Mesodermal cell (in vitro differentiated cells): Measurements from ENCODE around the gene PTGIS. TPM values are rescaled to one million over a fixed set of nuclear protein-coding genes. Genes with fewer than 3 reads are reported as not detected.
"Not testable (repeated sequence)": the region's sequence is repeated elsewhere in the genome, so short reads cannot be mapped to it uniquely, and the experiment has no call there.

ENCODE experiments used
- H3K27ac ChIP-seq: 2 replicates; pipeline ENCODE4 v1.7.0; 2013; ENCODE audit warnings: mild to moderate bottlenecking, low read depth, low read length, moderate library complexity; ENCODE audit not compliant: severe bottlenecking
- H3K36me3 ChIP-seq: 2 replicates; pipeline ENCODE4 v1.7.1; 2013; ENCODE audit warnings: mild to moderate bottlenecking, low read length, moderate library complexity; ENCODE audit not compliant: control insufficient read depth, insufficient read depth
- H3K4me1 ChIP-seq: one replicate; pipeline ENCODE4 v1.7.1; 2013; ENCODE audit warnings: mild to moderate bottlenecking, low read length; ENCODE audit not compliant: insufficient read depth, control insufficient read depth, poor library complexity, severe bottlenecking
- H3K4me3 ChIP-seq: 2 replicates; pipeline ENCODE4 v1.7.0; 2013; ENCODE audit warnings: low read length, control low read depth, mild to moderate bottlenecking; ENCODE audit not compliant: insufficient read depth, poor library complexity, severe bottlenecking; ENCODE audit errors: extremely low read depth
- H3K9me3 ChIP-seq: 2 replicates; pipeline ENCODE4 v1.7.1; 2013; ENCODE audit warnings: mild to moderate bottlenecking, low read length, moderate library complexity; ENCODE audit not compliant: control insufficient read depth
- WGBS, 2 experiments: methylation state at CpG; one replicate each; pipeline ENCODE4 v1.1.5; 2013; ENCODE audit warnings: missing lambda C conversion rate in 2 of 2; ENCODE audit not compliant: insufficient coverage in 2 of 2; 5-methylcytosine and 5-hydroxymethylcytosine counted together
- polyA plus RNA-seq, 2 experiments: library from polyadenylated mRNA; stranded (reverse); fragments of 50-300 nt; gene quantifications; one replicate each; pipeline ENCODE4 v1.2.3, GENCODE V29; 2013

Gene PTGIS
- polyA plus RNA-seq (2013, experiment 1 of 2) = 10.0 TPM
- polyA plus RNA-seq (2013, experiment 2 of 2) = 9.5 TPM

- no peaks in the 10 kb centered on the region for H3K36me3 ChIP-seq
- H3K4me1 ChIP-seq = peaks cover 8% of the 10 kb centered on the region
- WGBS, 2 experiments = 2 to 11% methylated on average over 30 to 42 of the region's 70 CpGs
- peak within 1 kb of the TSS; percentile 36 for H3K27ac ChIP-seq
- H3K4me3 ChIP-seq = peak within 1 kb of the TSS; percentile 55
- H3K9me3 ChIP-seq = no peaks in the 10 kb centered on the region
Measured at GRCh38 chr20:49567421-49568277, at the start of gene PTGIS. PTGIS (minus strand) TSS chr20:49568137; CDS start chr20:49568116, 21 bp downstream.

GRCh38 chr20:49617394-49617793 lies 49.5 kb upstream of the PTGIS start:
- not testable (repeated sequence) for H3K9me3 ChIP-seq, H3K4me3 ChIP-seq, H3K27ac ChIP-seq, H3K36me3 ChIP-seq, H3K4me1 ChIP-seq
- 60 to 67% methylated on average over 1 of the region's 3 CpGs for WGBS, 2 experiments

GRCh38 chr20:49616154-49617007 lies 48.4 kb upstream of the PTGIS start:
- no peaks in the 10 kb centered on the region for H3K36me3 ChIP-seq
- no peak overlapping the region for H3K4me3 ChIP-seq
- peaks cover under 1% of the 10 kb centered on the region for H3K4me1 ChIP-seq
- H3K9me3 ChIP-seq = no peaks in the 10 kb centered on the region
- 87 to 90% methylated on average over 9 to 10 of the region's 11 CpGs for WGBS, 2 experiments
- no peak overlapping the region for H3K27ac ChIP-seq

GRCh38 chr20:49615401-49616153 lies 47.6 kb upstream of the PTGIS start:
- H3K4me1 ChIP-seq = peaks cover 2% of the 10 kb centered on the region
- WGBS, 2 experiments = 86 to 87% methylated on average over 13 to 14 of the region's 15 CpGs
- no peaks in the 10 kb centered on the region for H3K9me3 ChIP-seq
- no peak overlapping the region for H3K27ac ChIP-seq
- H3K36me3 ChIP-seq = no peaks in the 10 kb centered on the region
- H3K4me3 ChIP-seq = no peak overlapping the region

- H3K27ac ChIP-seq, H3K4me1 ChIP-seq, H3K9me3 ChIP-seq, H3K36me3 ChIP-seq, H3K4me3 ChIP-seq: not testable (repeated sequence)
- WGBS, 2 experiments = 90 to 93% methylated on average over 6 to 7 of the region's 8 CpGs
Measured at GRCh38 chr20:49615051-49615400, 47.1 kb upstream of the PTGIS start.

- WGBS, 2 experiments = 77 to 90% methylated on average over 5 to 9 of the region's 13 CpGs
- Histone ChIP-seq H3K4me3 (no peak overlapping the region), H3K4me1 (peaks cover 2% of the 10 kb centered on the region), H3K36me3 (no peaks in the 10 kb centered on the region), H3K9me3 (no peaks in the 10 kb centered on the region), H3K27ac (no peak overlapping the region)
Measured at GRCh38 chr20:49614338-49615050, 46.6 kb upstream of the PTGIS start.

GRCh38 chr20:49612127-49612738 lies 44.3 kb upstream of the PTGIS start:
- Histone ChIP-seq H3K4me1 (peaks cover 2% of the 10 kb centered on the region), H3K9me3 (no peaks in the 10 kb centered on the region), H3K4me3 (no peak overlapping the region), H3K36me3 (no peaks in the 10 kb centered on the region), H3K27ac (no peak overlapping the region)
- WGBS, 2 experiments = 93% methylated on average over 6 of the region's 6 CpGs

GRCh38 chr20:49611539-49612126 lies 43.7 kb upstream of the PTGIS start:
- H3K9me3 ChIP-seq, H3K27ac ChIP-seq, H3K36me3 ChIP-seq, H3K4me1 ChIP-seq, H3K4me3 ChIP-seq: not testable (repeated sequence)
- WGBS, 2 experiments = 82 to 88% methylated on average over 3 of the region's 6 CpGs

GRCh38 chr20:49610691-49611538 lies 43.0 kb upstream of the PTGIS start:
- Histone ChIP-seq H3K27ac (no peak overlapping the region), H3K4me3 (peak overlapping the region; percentile 22), H3K9me3 (no peaks in the 10 kb centered on the region), H3K4me1 (peaks cover 2% of the 10 kb centered on the region), H3K36me3 (no peaks in the 10 kb centered on the region)
- 17 to 18% methylated on average over 41 to 47 of the region's 48 CpGs for WGBS, 2 experiments
